Natural killer cell (primary cell): ENCODE data around the gene HGF. TPM values are rescaled to one million over a fixed set of nuclear protein-coding genes. Genes with fewer than 3 reads are reported as not detected.

Experiments
- ATAC-seq, 3 donors: fragments of 150-1000 bp in 2 of 3; fragments of 200-7000 bp in 1 of 3; cut with Tn5 transposase; 1 replicate in 1 of 3; 2 replicates in 2 of 3; pipeline ENCODE4 v1.10.0; 2021; ENCODE audit warnings: mild to moderate bottlenecking in 2 of 3, moderate library complexity in 2 of 3
- DNase-seq, 2 donors: peaks; one replicate each; pipeline versions ENCODE4 v3.0.0 to v3.0.0-alpha.2; 2013 to 2021; ENCODE audit warnings: mixed read lengths in 1 of 2
- H3K27ac ChIP-seq: one replicate; pipeline ENCODE4 v1.5.1; 2013; ENCODE audit warnings: mild to moderate bottlenecking, low read length
- H3K27me3 ChIP-seq: one replicate; pipeline ENCODE4 v1.6.1; 2013; ENCODE audit warnings: low read length; ENCODE audit not compliant: control insufficient read depth, insufficient read depth
- H3K36me3 ChIP-seq: one replicate; pipeline ENCODE4 v1.6.1; 2013; ENCODE audit warnings: low read length; ENCODE audit not compliant: control insufficient read depth, insufficient read depth
- H3K4me1 ChIP-seq: one replicate; pipeline ENCODE4 v1.6.1; 2013; ENCODE audit warnings: low read length; ENCODE audit not compliant: control insufficient read depth, insufficient read depth
- H3K4me3 ChIP-seq: one replicate; pipeline ENCODE4 v1.5.1; 2013; ENCODE audit warnings: low read length
- H3K9me3 ChIP-seq: one replicate; pipeline ENCODE4 v1.6.1; 2013; ENCODE audit warnings: low read length; ENCODE audit not compliant: control insufficient read depth, insufficient read depth
- H3K27ac Mint-ChIP-seq, 2 donors: one replicate each; pipeline ENCODE4 v1.8.0; 2022; ENCODE audit warnings: mild to moderate bottlenecking in 2 of 2, mixed read lengths in 2 of 2, moderate library complexity in 1 of 2
- H3K27me3 Mint-ChIP-seq, 2 donors: one replicate each; pipeline ENCODE4 v1.8.0; 2022; ENCODE audit warnings: low read depth in 2 of 2, mixed read lengths in 2 of 2
- H3K36me3 Mint-ChIP-seq: one replicate; pipeline ENCODE4 v1.8.0; 2022; ENCODE audit warnings: mixed read lengths
- H3K4me1 Mint-ChIP-seq, 2 donors: one replicate each; pipeline ENCODE4 v1.8.0; 2022; ENCODE audit warnings: mixed read lengths in 2 of 2
- H3K4me3 Mint-ChIP-seq: one replicate; pipeline ENCODE4 v1.8.0; 2022; ENCODE audit warnings: mild to moderate bottlenecking, moderate library complexity, mixed read lengths
- H3K9me3 Mint-ChIP-seq, 2 donors: one replicate each; pipeline ENCODE4 v1.8.0; 2022; ENCODE audit warnings: mixed read lengths in 2 of 2
- CTCF ChIP-seq: fragments of 200-600 bp; IDR thresholded peaks from one replicate; pipeline ENCODE4 v1.8.0; 2022; ENCODE audit warnings: antibody characterized with exemption
- WGBS: methylation state at CpG from one replicate; pipeline ENCODE4 v1.1.7; 2013; ENCODE audit warnings: missing lambda C conversion rate; ENCODE audit not compliant: insufficient coverage; 5-methylcytosine and 5-hydroxymethylcytosine counted together
- intact Hi-C: fragments of 100-400 bp; cut with micrococcal nuclease; formaldehyde crosslinking; loops from one replicate; pipeline ENCODE4 v1.14.2; 2022
- total RNA-seq, 4 donors: library from RNA; stranded (reverse); fragments of 120-200 nt in 1 of 4; gene quantifications; one replicate each; pipeline versions ENCODE4 v1.2.3 to v1.2.4, GENCODE V29; 2013 to 2022

HGF gene
- total RNA-seq, 3 donors from 2014 or later (not counting 1 experiment from before 2014, with no cell fraction given) = 0.43 to 7.4 (median 0.94) TPM

DNA sequence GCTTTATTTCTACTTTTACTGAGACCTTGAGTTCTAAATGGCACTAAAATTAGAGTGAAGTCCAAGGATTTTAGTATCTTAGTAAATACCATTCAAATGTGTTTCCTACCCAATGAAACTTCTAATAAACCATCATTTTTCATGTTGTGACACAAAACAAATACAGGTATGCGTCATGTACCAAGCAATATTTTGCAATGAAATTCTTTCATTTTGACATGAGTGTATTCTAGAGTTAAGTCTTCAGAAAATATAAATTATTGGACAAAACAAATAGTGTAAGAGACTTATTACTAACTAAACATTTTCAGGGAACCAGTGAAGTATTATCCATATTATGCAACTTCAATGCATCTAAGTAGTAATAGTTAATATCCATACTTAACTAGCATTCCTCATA lies 16.5 kb downstream of the HGF start:
- Mint-ChIP-seq H3K27ac (no peak overlapping the region), H3K36me3 (no peaks in the 10 kb centered on the region), H3K9me3 (peaks cover 0 to 2% of the 10 kb centered on the region in 2 donors), H3K27me3 (no peaks in the 10 kb centered on the region), H3K4me1 (no peaks in the 10 kb centered on the region), H3K4me3 (no peak overlapping the region)
- H3K27ac ChIP-seq = no peak overlapping the region
- no peaks in the 10 kb centered on the region for H3K9me3 ChIP-seq
- intact Hi-C loops = no loop called here
- no CpG with 5 or more reads among the region's 1 CpG for WGBS
- no peak for ATAC-seq
- H3K36me3 ChIP-seq = no peaks in the 10 kb centered on the region
- DNase-seq = no peak
- TF ChIP-seq CTCF = no peak
- H3K4me3 ChIP-seq = no peak overlapping the region
- no peaks in the 10 kb centered on the region for H3K4me1 ChIP-seq
- no peaks in the 10 kb centered on the region for H3K27me3 ChIP-seq

- no peak for TF ChIP-seq CTCF
- ATAC-seq (no peak), DNase-seq (no peak)
- no peaks in the 10 kb centered on the region for H3K27me3 Mint-ChIP-seq
- no peaks in the 10 kb centered on the region for H3K4me1 ChIP-seq
- no peaks in the 10 kb centered on the region for H3K36me3 Mint-ChIP-seq
- H3K36me3 ChIP-seq = no peaks in the 10 kb centered on the region
- no peak overlapping the region for H3K27ac ChIP-seq
- H3K9me3 Mint-ChIP-seq = peaks cover under 1 to 3% of the 10 kb centered on the region in 2 donors
- intact Hi-C loops = no loop called here
- H3K4me3 Mint-ChIP-seq = no peak overlapping the region
- no peak overlapping the region for H3K4me3 ChIP-seq
- H3K27ac Mint-ChIP-seq = no peak overlapping the region
- H3K27me3 ChIP-seq = no peaks in the 10 kb centered on the region
- H3K9me3 ChIP-seq = no peaks in the 10 kb centered on the region
- 67% methylated on average over 2 of the region's 3 CpGs for WGBS
- H3K4me1 Mint-ChIP-seq = no peaks in the 10 kb centered on the region
These were observed 17.5 kb downstream of the HGF start for GRCh38 chr7:81752318-81752714.

DNA sequence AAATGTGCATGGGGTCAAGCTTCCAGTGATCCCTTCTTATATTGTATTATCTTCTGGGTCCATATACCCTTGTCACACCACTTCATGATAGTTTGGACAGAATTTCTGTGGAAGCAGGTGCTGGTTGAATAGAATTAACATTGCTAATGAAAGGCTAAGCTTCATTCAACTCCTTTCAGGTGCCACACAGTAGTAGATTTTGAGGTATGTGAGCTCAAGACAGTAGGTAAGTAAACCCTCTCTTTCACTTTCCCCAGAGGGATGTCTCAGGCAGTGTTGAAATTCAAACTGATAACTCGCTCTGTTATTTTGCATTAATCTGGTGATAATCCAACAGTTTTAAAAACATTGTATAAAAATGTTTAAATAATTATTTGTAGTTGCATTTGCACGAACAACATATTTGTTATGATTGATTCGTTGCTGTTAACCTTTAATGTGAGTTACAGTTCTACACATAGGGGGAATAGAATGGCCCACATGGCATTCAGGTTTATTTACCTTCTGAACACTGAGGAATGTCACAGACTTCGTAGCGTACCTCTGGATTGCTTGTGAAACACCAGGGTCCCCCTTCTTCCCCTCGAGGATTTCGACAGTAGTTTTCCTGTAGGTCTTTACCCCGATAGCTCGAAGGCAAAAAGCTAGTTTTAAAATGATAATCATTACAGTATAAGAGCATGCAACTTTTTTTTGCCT lies 18.1 kb downstream of the HGF start:
- H3K36me3 ChIP-seq = no peaks in the 10 kb centered on the region
- no peak for TF ChIP-seq CTCF
- Mint-ChIP-seq H3K4me1 (no peaks in the 10 kb centered on the region), H3K27ac (no peak overlapping the region), H3K36me3 (no peaks in the 10 kb centered on the region), H3K27me3 (no peaks in the 10 kb centered on the region), H3K9me3 (peaks cover 2 to 6% of the 10 kb centered on the region in 2 donors), H3K4me3 (no peak overlapping the region)
- H3K4me1 ChIP-seq = no peaks in the 10 kb centered on the region
- 79% methylated on average over 6 of the region's 9 CpGs for WGBS
- H3K4me3 ChIP-seq = no peak overlapping the region
- no peak overlapping the region for H3K27ac ChIP-seq
- no peak for DNase-seq
- no peak for ATAC-seq
- H3K9me3 ChIP-seq = no peaks in the 10 kb centered on the region
- H3K27me3 ChIP-seq = no peaks in the 10 kb centered on the region
- intact Hi-C loops = no loop called here

DNA sequence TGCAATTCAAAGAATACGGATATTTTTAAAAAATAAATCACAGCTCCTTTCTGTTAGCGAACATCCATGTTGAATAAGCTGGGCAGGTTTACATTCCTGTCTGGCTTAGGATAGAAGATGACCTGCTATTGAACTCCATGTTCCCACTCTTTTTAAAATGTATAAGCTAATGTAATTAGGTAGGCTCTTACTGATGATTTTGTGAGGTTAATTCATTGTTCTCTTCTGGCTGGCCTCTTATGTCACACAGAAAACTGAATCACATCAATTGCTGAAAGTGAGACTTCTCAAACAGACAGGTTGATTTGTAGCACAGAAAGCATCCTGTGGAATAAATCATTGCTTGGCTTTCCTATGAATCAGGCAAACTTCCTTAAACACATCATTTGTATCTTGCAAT lies 24.2 kb downstream of the HGF start:
- Mint-ChIP-seq H3K27ac (no peak overlapping the region), H3K4me1 (no peaks in the 10 kb centered on the region), H3K36me3 (no peaks in the 10 kb centered on the region), H3K9me3 (peaks cover 4 to 15% of the 10 kb centered on the region in 2 donors), H3K4me3 (no peak overlapping the region), H3K27me3 (no peaks in the 10 kb centered on the region)
- Histone ChIP-seq H3K4me1 (no peaks in the 10 kb centered on the region), H3K27me3 (no peaks in the 10 kb centered on the region), H3K36me3 (no peaks in the 10 kb centered on the region), H3K27ac (no peak overlapping the region), H3K9me3 (no peaks in the 10 kb centered on the region), H3K4me3 (no peak overlapping the region)
- no peak for ATAC-seq
- no peak for TF ChIP-seq CTCF
- intact Hi-C loops = no loop called here
- WGBS = 70% methylated on average over 2 of the region's 2 CpGs
- no peak for DNase-seq
